HG03469 (cell line): ENCODE data around the gene PER2.
"Not testable (repeated sequence)": the region's sequence is repeated elsewhere in the genome, so short reads cannot be mapped to it uniquely, and the experiment has no call there.

Source experiments
- ATAC-seq: cut with Tn5 transposase; IDR thresholded peaks from one replicate; pipeline ENCODE4 v1.9.1; 2021; ENCODE audit warnings: mild to moderate bottlenecking, moderate library complexity, moderate number of reproducible peaks; ENCODE audit not compliant: unreplicated experiment

The PER2 gene

GRCh38 chr2:238287737-238288649, at the start of gene PER2:
Gene PER2 (minus strand): TSS chr2:238288610. CDS start chr2:238277936, 10,674 bp downstream.
- ATAC-seq = no peak

GRCh38 chr2:238337846-238338245, 49.4 kb upstream of the PER2 start:
- no peak for ATAC-seq

GRCh38 chr2:238336793-238337444, 48.5 kb upstream of the PER2 start:
- ATAC-seq = no peak

- ATAC-seq = no peak
These were observed 47.7 kb upstream of the PER2 start for GRCh38 chr2:238336151-238336550.

GRCh38 chr2:238335591-238335990, 47.2 kb upstream of the PER2 start:
- not testable (repeated sequence) for ATAC-seq

GRCh38 chr2:238334885-238335284, 46.5 kb upstream of the PER2 start:
- ATAC-seq = no peak

GRCh38 chr2:238331916-238332315, 43.5 kb upstream of the PER2 start:
- no peak for ATAC-seq

- no peak for ATAC-seq
These were observed 42.0 kb upstream of the PER2 start for GRCh38 chr2:238330391-238330790.

GRCh38 chr2:238327751-238328150, 39.3 kb upstream of the PER2 start:
- ATAC-seq = no peak

GRCh38 chr2:238326801-238327365, 38.5 kb upstream of the PER2 start:
- ATAC-seq = no peak

- ATAC-seq = no peak
These were observed 37.3 kb upstream of the PER2 start for GRCh38 chr2:238325694-238326093.

GRCh38 chr2:238324248-238324647, 35.8 kb upstream of the PER2 start:
- not testable (repeated sequence) for ATAC-seq

- no peak for ATAC-seq
These were observed 33.6 kb upstream of the PER2 start for GRCh38 chr2:238322001-238322411.

- no peak for ATAC-seq
These were observed 33.1 kb upstream of the PER2 start for GRCh38 chr2:238321467-238321866.

- peak; percentile 25 for ATAC-seq
These were observed 32.4 kb upstream of the PER2 start for GRCh38 chr2:238320648-238321281.

GRCh38 chr2:238320246-238320647, 31.8 kb upstream of the PER2 start, which contains the start of gene TRAF3IP1:
Gene TRAF3IP1 (plus strand): TSS chr2:238320518. CDS start chr2:238320663, 145 bp downstream.
- peak; percentile 90 for ATAC-seq

- no peak for ATAC-seq
These were observed 26.7 kb upstream of the PER2 start for GRCh38 chr2:238315031-238315595.

- no peak for ATAC-seq
These were observed 26.2 kb upstream of the PER2 start for GRCh38 chr2:238314576-238314975.

- ATAC-seq = no peak
These were observed 25.6 kb upstream of the PER2 start for GRCh38 chr2:238313991-238314350.

GRCh38 chr2:238313289-238313990, 25.0 kb upstream of the PER2 start:
- no peak for ATAC-seq
